GM19351 (cell line): Measurements from ENCODE around the gene KLHL34.

Source experiments
- ATAC-seq: cut with Tn5 transposase; IDR thresholded peaks from one replicate; pipeline ENCODE4 v1.9.1; 2021; ENCODE audit warnings: mild to moderate bottlenecking, moderate library complexity; ENCODE audit not compliant: unreplicated experiment

The KLHL34 gene

GRCh38 chrX:21656587-21657317 is 1.4 kb downstream of the KLHL34 start:
- ATAC-seq = no peak

GRCh38 chrX:21655901-21656586 is 2.1 kb downstream of the KLHL34 start:
- no peak for ATAC-seq

- no peak for ATAC-seq
Observed at GRCh38 chrX:21645886-21646285, 12.2 kb downstream of the KLHL34 start.

GRCh38 chrX:21645431-21645830 is 12.7 kb downstream of the KLHL34 start:
- no peak for ATAC-seq

- no peak for ATAC-seq
Observed at GRCh38 chrX:21639775-21640174, 18.4 kb downstream of the KLHL34 start.

GRCh38 chrX:21638311-21638710 is 19.8 kb downstream of the KLHL34 start:
- no peak for ATAC-seq

GRCh38 chrX:21632027-21632426 is 26.1 kb downstream of the KLHL34 start:
- no peak for ATAC-seq

- no peak for ATAC-seq
Observed at GRCh38 chrX:21623778-21624501, 34.2 kb downstream of the KLHL34 start.

- ATAC-seq = no peak
Observed at GRCh38 chrX:21620234-21620633, 37.9 kb downstream of the KLHL34 start.

GRCh38 chrX:21616386-21616785 is 41.7 kb downstream of the KLHL34 start:
- no peak for ATAC-seq

- no peak for ATAC-seq
Observed at GRCh38 chrX:21612154-21612553, 46.0 kb downstream of the KLHL34 start.

- no peak for ATAC-seq
Observed at GRCh38 chrX:21610168-21610567, 48.0 kb downstream of the KLHL34 start.

GRCh38 chrX:21606002-21606401 is 52.1 kb downstream of the KLHL34 start:
- ATAC-seq = no peak
